ENCODE measurements around the gene KHNYN.

DNA sequence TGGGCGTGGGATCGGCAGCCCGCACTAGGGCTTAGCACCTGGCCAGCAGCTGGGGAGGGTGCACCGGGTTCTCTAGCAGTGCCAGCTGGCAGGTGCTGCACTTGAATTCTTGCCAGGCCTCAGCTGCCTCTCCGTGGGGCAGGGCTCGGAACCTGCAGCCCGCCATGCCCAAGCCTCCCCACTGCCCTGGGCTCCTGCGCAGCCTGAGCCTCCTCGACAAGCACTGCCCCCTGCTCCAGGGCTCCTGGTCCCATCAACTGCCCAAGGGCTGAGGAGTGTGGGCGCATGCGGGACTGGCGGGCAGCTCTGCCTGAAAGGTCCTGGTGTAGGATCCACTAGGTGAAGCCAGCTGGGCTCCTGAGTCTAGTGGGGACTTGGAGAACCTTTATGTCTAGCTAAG, 43.5 kb downstream of the KHNYN start:
- no peak for TF ChIP-seq POLR2A (IDR thresholded peaks at IDR 0.05; ENCODE audit: low read depth, low read length)
- no peak for TF ChIP-seq TAF1 (IDR thresholded peaks at IDR 0.05; ENCODE audit: low read depth, low read length)
- no peak for TF ChIP-seq POLR2AphosphoS5 (IDR thresholded peaks at IDR 0.05; ENCODE audit: low read depth, low read length)
- no peak for TF ChIP-seq POU2F2 (IDR thresholded peaks at IDR 0.05; ENCODE audit: low read depth, low read length)
